Neural progenitor cell (in vitro differentiated cells): ENCODE results near the gene DDX31. TPM values are rescaled to one million over a fixed set of nuclear protein-coding genes. Genes with fewer than 3 reads are reported as not detected.

Source experiments
- DNase-seq: peaks from one replicate; pipeline ENCODE4 v3.0.0-alpha.2; 2016; ENCODE audit warnings: low spot score
- H2AFZ ChIP-seq: fragments of 200-600 bp; sonication (generic); replicated peaks from 2 replicates; pipeline ENCODE4 v1.6.1; 2016; ENCODE audit warnings: antibody characterized with exemption
- H3F3A ChIP-seq: fragments of 200-600 bp; sonication (generic); 2 replicates; pipeline ENCODE4 v1.6.1; 2016; ENCODE audit warnings: antibody characterized with exemption, low read depth
- H3K27ac ChIP-seq: fragments of 200-600 bp; sonication (generic); 2 replicates; pipeline ENCODE4 v1.5.1; 2016; ENCODE audit warnings: mild to moderate bottlenecking
- H3K27me3 ChIP-seq: fragments of 200-600 bp; sonication (generic); 2 replicates; pipeline ENCODE4 v1.6.1; 2016; ENCODE audit warnings: mild to moderate bottlenecking, moderate library complexity
- H3K36me3 ChIP-seq: fragments of 200-600 bp; sonication (generic); 2 replicates; pipeline ENCODE4 v1.5.1; 2016
- H3K4me1 ChIP-seq: fragments of 200-600 bp; sonication (generic); 2 replicates; pipeline ENCODE4 v1.6.1; 2016; ENCODE audit warnings: mixed run types
- H3K4me2 ChIP-seq: fragments of 200-600 bp; sonication (generic); 2 replicates; pipeline ENCODE4 v1.6.1; 2016
- H3K4me3 ChIP-seq: fragments of 200-600 bp; sonication (generic); 2 replicates; pipeline ENCODE4 v1.5.1; 2016
- H3K79me2 ChIP-seq: fragments of 200-600 bp; sonication (generic); 2 replicates; pipeline ENCODE4 v1.6.1; 2016; ENCODE audit warnings: low read depth
- H3K9ac ChIP-seq: fragments of 200-600 bp; sonication (generic); 2 replicates; pipeline ENCODE4 v1.6.1; 2016
- H3K9me3 ChIP-seq: fragments of 200-600 bp; sonication (generic); 2 replicates; pipeline ENCODE4 v1.5.1; 2016; ENCODE audit warnings: low read depth
- H4K20me1 ChIP-seq: fragments of 200-600 bp; sonication (generic); 2 replicates; pipeline ENCODE4 v1.6.1; 2016; ENCODE audit warnings: low read depth
- H3K27ac Mint-ChIP-seq: 3 replicates; pipeline ENCODE4 v1.8.0; 2021; ENCODE audit warnings: mixed read lengths
- H3K27me3 Mint-ChIP-seq: 2 replicates; pipeline ENCODE4 v1.8.0; 2022; ENCODE audit warnings: low read depth, mild to moderate bottlenecking, inconsistent platforms, moderate library complexity, mixed read lengths; ENCODE audit not compliant: insufficient read depth
- H3K36me3 Mint-ChIP-seq: 3 replicates; pipeline ENCODE4 v1.8.0; 2021; ENCODE audit warnings: mixed read lengths
- H3K4me1 Mint-ChIP-seq: 3 replicates; pipeline ENCODE4 v1.8.0; 2021; ENCODE audit warnings: mixed read lengths
- H3K4me3 Mint-ChIP-seq: 3 replicates; pipeline ENCODE4 v1.8.0; 2021; ENCODE audit warnings: mild to moderate bottlenecking, moderate library complexity, mixed read lengths
- H3K9me3 Mint-ChIP-seq: 3 replicates; pipeline ENCODE4 v1.8.0; 2020; ENCODE audit warnings: mixed read lengths
- CTCF ChIP-seq: fragments of 200-600 bp; sonication (generic); IDR thresholded peaks from 2 replicates; pipeline ENCODE4 v1.5.1; 2017; ENCODE audit warnings: antibody characterized with exemption, mild to moderate bottlenecking
- EZH2 ChIP-seq: fragments of 200-600 bp; sonication (generic); IDR thresholded peaks from 2 replicates; pipeline ENCODE4 v1.6.1; 2017; ENCODE audit warnings: antibody characterized with exemption, mild to moderate bottlenecking, moderate library complexity
- EZH2phosphoT487 ChIP-seq: fragments of 200-600 bp; sonication (generic); IDR thresholded peaks from 2 replicates; pipeline ENCODE4 v1.6.1; 2017; ENCODE audit warnings: antibody characterized with exemption
- total RNA-seq: library from RNA; depleted of rRNA; stranded (reverse); fragments of >200 nt; gene quantifications from 2 replicates; pipeline ENCODE4 v1.2.3, GENCODE V29; 2015; ENCODE audit warnings: low replicate concordance

The DDX31 gene
- total RNA-seq, 1 donor from 2014 or later: 25.7 TPM

- no peaks in the 10 kb centered on the region for H3K9me3 Mint-ChIP-seq
- no peaks in the 10 kb centered on the region for H3K27me3 Mint-ChIP-seq
- H3K36me3 ChIP-seq: no peaks in the 10 kb centered on the region
- no peak overlapping the region for H3K4me3 Mint-ChIP-seq
- H3K4me1 Mint-ChIP-seq: peaks cover 14% of the 10 kb centered on the region
- H3K4me1 ChIP-seq: peaks cover 14% of the 10 kb centered on the region
- H3K36me3 Mint-ChIP-seq: peaks cover 19% of the 10 kb centered on the region
- no peaks in the 10 kb centered on the region for H3K79me2 ChIP-seq
- H2AFZ ChIP-seq: no peak overlapping the region
- no peak overlapping the region for H3K27ac ChIP-seq
- H3K27me3 ChIP-seq: no peaks in the 10 kb centered on the region
- no peak for TF ChIP-seq CTCF
- no peak for TF ChIP-seq EZH2
- TF ChIP-seq EZH2phosphoT487: no peak
- H3K9ac ChIP-seq: no peak overlapping the region
- H4K20me1 ChIP-seq: peaks cover 6% of the 10 kb centered on the region
- no peak for DNase-seq
- no peaks in the 10 kb centered on the region for H3K9me3 ChIP-seq
- no peak overlapping the region for H3K4me3 ChIP-seq
- no peaks in the 10 kb centered on the region for H3F3A ChIP-seq
- no peak overlapping the region for H3K4me2 ChIP-seq
- no peak overlapping the region for H3K27ac Mint-ChIP-seq
Observed at GRCh38 chr9:132622159-132622558, 47.6 kb downstream of the DDX31 start.

GRCh38 chr9:132616725-132617124, 53.1 kb downstream of the DDX31 start:
- Histone ChIP-seq H2AFZ (no peak overlapping the region), H3K4me3 (no peak overlapping the region), H3K9ac (no peak overlapping the region), H4K20me1 (peaks cover 6% of the 10 kb centered on the region), H3K27me3 (no peaks in the 10 kb centered on the region), H3K36me3 (no peaks in the 10 kb centered on the region), H3F3A (no peaks in the 10 kb centered on the region), H3K79me2 (no peaks in the 10 kb centered on the region), H3K4me2 (no peak overlapping the region), H3K9me3 (no peaks in the 10 kb centered on the region), H3K4me1 (peaks cover 14% of the 10 kb centered on the region), H3K27ac (no peak overlapping the region)
- no peak overlapping the region for H3K27ac Mint-ChIP-seq
- DNase-seq: no peak
- H3K36me3 Mint-ChIP-seq: peaks cover 38% of the 10 kb centered on the region
- H3K4me1 Mint-ChIP-seq: peaks cover 14% of the 10 kb centered on the region
- H3K9me3 Mint-ChIP-seq: no peaks in the 10 kb centered on the region
- H3K4me3 Mint-ChIP-seq: no peak overlapping the region
- peaks cover 2% of the 10 kb centered on the region for H3K27me3 Mint-ChIP-seq
- TF ChIP-seq EZH2phosphoT487: no peak
- no peak for TF ChIP-seq EZH2
- TF ChIP-seq CTCF: no peak

GRCh38 chr9:132615774-132616173, 54.0 kb downstream of the DDX31 start:
- TF ChIP-seq EZH2phosphoT487: no peak
- TF ChIP-seq CTCF: no peak
- TF ChIP-seq EZH2: no peak
- Histone ChIP-seq H3K9ac (no peak overlapping the region), H3K36me3 (no peaks in the 10 kb centered on the region), H3K79me2 (no peaks in the 10 kb centered on the region), H3K4me3 (no peak overlapping the region), H3K27ac (no peak overlapping the region), H3K9me3 (no peaks in the 10 kb centered on the region), H3K27me3 (no peaks in the 10 kb centered on the region), H2AFZ (no peak overlapping the region), H3K4me1 (peaks cover 14% of the 10 kb centered on the region), H3K4me2 (no peak overlapping the region), H3F3A (no peaks in the 10 kb centered on the region), H4K20me1 (peaks cover 11% of the 10 kb centered on the region)
- Mint-ChIP-seq H3K36me3 (peaks cover 42% of the 10 kb centered on the region), H3K9me3 (no peaks in the 10 kb centered on the region), H3K27me3 (peaks cover 2% of the 10 kb centered on the region), H3K27ac (no peak overlapping the region), H3K4me3 (no peak overlapping the region), H3K4me1 (peaks cover 17% of the 10 kb centered on the region)
- no peak for DNase-seq
